ENCODE measurements around the gene TAF1.
"Not testable (repeated sequence)": the region's sequence is repeated elsewhere in the genome, so short reads cannot be mapped to it uniquely, and the experiment has no call there.

Gene TAF1

DNA sequence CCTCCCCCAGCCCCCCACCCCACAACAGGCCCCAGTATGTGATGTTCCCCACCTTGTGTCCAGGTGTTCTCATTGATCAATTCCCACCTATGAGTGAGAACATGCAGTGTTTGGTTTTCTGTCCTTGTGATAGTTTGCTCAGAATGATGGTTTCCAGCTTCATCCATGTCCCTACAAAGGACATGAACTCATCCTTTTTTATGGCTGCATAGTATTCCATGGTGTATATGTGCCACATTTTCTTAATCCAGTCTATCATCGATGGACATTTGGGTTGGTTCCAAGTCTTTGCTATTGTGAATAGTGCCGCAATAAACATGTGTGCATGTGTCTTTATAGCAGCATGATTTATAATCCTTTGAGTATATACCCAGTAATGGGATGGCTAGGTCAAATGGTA, 75.7 kb downstream of the TAF1 start:
- not testable (repeated sequence) for H3K4me3 ChIP-seq (ENCODE audit: low read length); H3K4me1 ChIP-seq (ENCODE audit: insufficient read depth, low read length); H3K27me3 ChIP-seq (ENCODE audit: insufficient read depth, low read length); H3K9me3 ChIP-seq (ENCODE audit: low read length); H2AFZ ChIP-seq (ENCODE audit: low read depth, low read length)
- H3K36me3 ChIP-seq (ENCODE audit: insufficient read depth, low read length), result peaks cover 23% of the 10 kb centered on the region

DNA sequence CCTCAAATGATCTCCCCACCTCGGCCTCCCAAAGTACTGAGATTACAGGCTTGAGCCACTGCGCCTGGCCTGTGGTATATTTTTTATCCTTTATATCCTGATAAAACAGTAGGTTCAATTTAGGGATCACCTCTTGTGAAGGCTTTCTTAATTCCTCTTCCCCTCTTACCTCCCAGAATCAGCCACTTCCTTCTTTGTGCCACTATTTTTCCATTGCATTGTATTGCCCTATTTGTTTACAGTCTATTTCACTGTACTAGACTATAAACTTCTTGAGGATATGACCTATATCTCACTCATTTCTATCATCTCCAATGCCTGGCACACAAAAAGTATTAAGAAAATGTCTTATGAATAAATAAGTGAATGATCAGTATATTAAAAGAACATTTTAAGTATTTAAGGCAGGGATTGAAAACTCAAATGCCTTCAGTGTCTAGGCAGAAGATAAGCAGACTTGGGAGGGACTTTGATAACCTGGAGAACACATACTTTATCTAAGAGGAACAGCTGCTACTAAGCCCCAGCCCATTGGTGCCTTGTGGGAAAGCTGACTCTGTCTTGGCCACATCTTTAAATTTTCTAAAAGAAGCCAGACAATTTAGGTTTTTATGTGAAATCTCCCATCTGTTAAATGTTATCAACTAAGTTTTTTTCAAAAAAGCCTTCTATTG, 84.4 kb downstream of the TAF1 start:
- H3K36me3 ChIP-seq (ENCODE audit: insufficient read depth, low read length), result peaks cover 15% of the 10 kb centered on the region
- H3K4me3 ChIP-seq (ENCODE audit: low read length), result no peak overlapping the region
- no peaks in the 10 kb centered on the region for H3K4me1 ChIP-seq (ENCODE audit: insufficient read depth, low read length)
- H2AFZ ChIP-seq (ENCODE audit: low read depth, low read length), result no peak overlapping the region
- H3K9me3 ChIP-seq (ENCODE audit: low read length), result no peaks in the 10 kb centered on the region
- no peaks in the 10 kb centered on the region for H3K27me3 ChIP-seq (ENCODE audit: insufficient read depth, low read length)

DNA sequence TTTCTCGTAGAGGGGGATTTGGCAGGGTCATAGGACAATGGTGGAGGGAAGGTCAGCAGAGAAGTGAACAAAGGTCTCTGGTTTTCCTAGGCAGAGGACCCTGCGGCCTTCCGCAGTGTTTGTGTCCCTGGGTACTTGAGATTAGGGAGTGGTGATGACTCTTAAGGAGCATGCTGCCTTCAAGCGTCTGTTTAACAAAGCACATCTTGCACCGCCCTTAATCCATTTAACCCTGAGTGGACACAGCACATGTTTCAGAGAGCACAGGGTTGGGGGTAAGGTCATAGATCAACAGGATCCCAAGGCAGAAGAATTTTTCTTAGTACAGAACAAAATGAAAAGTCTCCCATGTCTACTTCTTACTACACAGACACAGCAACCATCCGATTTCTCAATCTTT, 85.4 kb downstream of the TAF1 start:
- H2AFZ ChIP-seq (ENCODE audit: low read depth, low read length); H3K9me3 ChIP-seq (ENCODE audit: low read length); H3K27me3 ChIP-seq (ENCODE audit: insufficient read depth, low read length); H3K4me3 ChIP-seq (ENCODE audit: low read length); H3K4me1 ChIP-seq (ENCODE audit: insufficient read depth, low read length): not testable (repeated sequence)
- H3K36me3 ChIP-seq (ENCODE audit: insufficient read depth, low read length), result peaks cover 22% of the 10 kb centered on the region

DNA sequence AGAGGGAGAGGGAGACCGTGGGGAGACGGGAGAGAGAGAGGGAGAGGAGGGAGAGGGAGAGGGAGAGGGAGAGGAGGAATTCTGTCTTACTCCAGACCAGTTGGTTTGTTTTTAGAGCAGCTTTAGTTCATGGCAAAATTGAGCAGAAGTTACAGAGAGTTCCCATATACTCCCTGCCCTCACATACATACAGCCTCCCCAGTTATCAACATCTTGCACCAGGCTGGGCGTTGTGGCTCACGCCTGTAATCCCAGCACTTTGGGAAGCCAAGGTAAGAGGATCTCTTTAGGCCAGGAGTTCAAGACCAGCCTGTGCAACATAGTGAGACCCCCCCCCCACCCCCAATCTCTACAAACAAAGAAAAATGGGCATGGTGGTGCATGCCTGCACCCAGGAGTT, 86.9 kb downstream of the TAF1 start:
- Histone ChIP-seq H3K9me3 (ENCODE audit: low read length) (no peaks in the 10 kb centered on the region), H3K36me3 (ENCODE audit: insufficient read depth, low read length) (peaks cover 29% of the 10 kb centered on the region), H3K4me1 (ENCODE audit: insufficient read depth, low read length) (no peaks in the 10 kb centered on the region), H3K4me3 (ENCODE audit: low read length) (no peak overlapping the region), H3K27me3 (ENCODE audit: insufficient read depth, low read length) (no peaks in the 10 kb centered on the region), H2AFZ (ENCODE audit: low read depth, low read length) (no peak overlapping the region)

DNA sequence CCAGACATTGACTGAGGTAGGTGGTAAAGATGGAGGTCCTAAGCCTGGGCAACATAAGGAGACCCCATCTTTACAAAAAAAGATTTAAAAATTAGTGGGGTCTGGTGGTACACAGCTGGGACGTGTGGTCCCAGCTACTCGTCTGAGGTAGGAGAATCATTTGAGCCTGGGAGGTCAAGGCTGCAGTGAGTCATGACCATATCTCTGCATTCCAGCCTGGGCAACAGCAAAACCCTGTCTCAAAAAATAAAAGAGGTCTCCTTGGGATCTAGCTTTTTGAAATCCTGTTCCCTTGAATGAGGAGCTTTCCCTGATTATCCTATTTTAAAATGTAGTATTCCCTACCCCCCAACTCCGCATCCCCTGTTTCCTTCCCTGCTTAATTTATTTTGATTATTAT, 88.1 kb downstream of the TAF1 start:
- no peak overlapping the region for H2AFZ ChIP-seq (ENCODE audit: low read depth, low read length)
- H3K27me3 ChIP-seq (ENCODE audit: insufficient read depth, low read length), result no peaks in the 10 kb centered on the region
- peaks cover 36% of the 10 kb centered on the region for H3K36me3 ChIP-seq (ENCODE audit: insufficient read depth, low read length)
- H3K9me3 ChIP-seq (ENCODE audit: low read length), result no peaks in the 10 kb centered on the region
- no peaks in the 10 kb centered on the region for H3K4me1 ChIP-seq (ENCODE audit: insufficient read depth, low read length)
- no peak overlapping the region for H3K4me3 ChIP-seq (ENCODE audit: low read length)

DNA sequence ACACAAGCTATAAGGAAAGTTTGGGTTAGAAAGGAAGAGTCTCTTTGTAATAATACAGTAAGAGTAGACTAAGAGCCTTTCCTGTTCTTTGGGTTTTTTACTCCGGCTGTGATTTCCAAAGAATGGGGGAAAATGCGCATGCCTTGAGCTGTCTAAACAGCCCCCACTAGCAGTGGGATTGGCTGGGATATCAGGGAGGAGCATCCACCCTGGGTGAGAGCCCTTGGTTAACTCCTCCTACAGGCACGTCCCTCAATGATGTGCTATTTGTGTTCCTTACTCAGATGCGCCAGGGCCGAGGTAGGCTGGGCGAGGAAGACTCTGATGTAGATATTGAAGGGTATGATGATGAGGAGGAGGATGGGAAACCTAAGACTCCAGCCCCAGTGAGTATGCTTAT, 92.7 kb downstream of the TAF1 start:
- H3K4me1 ChIP-seq (ENCODE audit: insufficient read depth, low read length), result no peaks in the 10 kb centered on the region
- H3K4me3 ChIP-seq (ENCODE audit: low read length), result no peak overlapping the region
- no peak overlapping the region for H2AFZ ChIP-seq (ENCODE audit: low read depth, low read length)
- no peaks in the 10 kb centered on the region for H3K9me3 ChIP-seq (ENCODE audit: low read length)
- no peaks in the 10 kb centered on the region for H3K27me3 ChIP-seq (ENCODE audit: insufficient read depth, low read length)
- peaks cover 68% of the 10 kb centered on the region for H3K36me3 ChIP-seq (ENCODE audit: insufficient read depth, low read length)

DNA sequence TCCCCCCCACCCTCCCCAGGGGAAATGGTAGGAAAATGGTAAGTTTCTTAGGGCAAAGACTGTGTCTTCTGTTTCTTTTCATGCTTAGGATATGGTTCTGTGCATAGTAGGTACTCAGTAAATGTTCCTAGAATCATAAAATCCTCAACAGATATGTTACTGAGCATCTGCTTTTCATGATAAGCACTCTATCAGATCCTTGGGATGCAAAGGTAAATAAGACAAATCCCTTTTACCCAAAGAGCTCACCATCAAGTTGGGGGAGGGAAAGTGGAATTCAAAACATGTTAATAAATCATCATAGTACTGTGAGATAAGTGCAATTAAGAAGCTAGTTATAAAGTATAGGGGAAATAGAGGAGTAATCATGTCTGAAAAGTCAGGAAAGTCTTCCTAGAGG, 98.8 kb downstream of the TAF1 start:
- H3K9me3 ChIP-seq (ENCODE audit: low read length), result no peaks in the 10 kb centered on the region
- H3K4me3 ChIP-seq (ENCODE audit: low read length), result no peak overlapping the region
- H2AFZ ChIP-seq (ENCODE audit: low read depth, low read length), result no peak overlapping the region
- no peaks in the 10 kb centered on the region for H3K4me1 ChIP-seq (ENCODE audit: insufficient read depth, low read length)
- H3K36me3 ChIP-seq (ENCODE audit: insufficient read depth, low read length), result peaks cover 45% of the 10 kb centered on the region
- no peaks in the 10 kb centered on the region for H3K27me3 ChIP-seq (ENCODE audit: insufficient read depth, low read length)

DNA sequence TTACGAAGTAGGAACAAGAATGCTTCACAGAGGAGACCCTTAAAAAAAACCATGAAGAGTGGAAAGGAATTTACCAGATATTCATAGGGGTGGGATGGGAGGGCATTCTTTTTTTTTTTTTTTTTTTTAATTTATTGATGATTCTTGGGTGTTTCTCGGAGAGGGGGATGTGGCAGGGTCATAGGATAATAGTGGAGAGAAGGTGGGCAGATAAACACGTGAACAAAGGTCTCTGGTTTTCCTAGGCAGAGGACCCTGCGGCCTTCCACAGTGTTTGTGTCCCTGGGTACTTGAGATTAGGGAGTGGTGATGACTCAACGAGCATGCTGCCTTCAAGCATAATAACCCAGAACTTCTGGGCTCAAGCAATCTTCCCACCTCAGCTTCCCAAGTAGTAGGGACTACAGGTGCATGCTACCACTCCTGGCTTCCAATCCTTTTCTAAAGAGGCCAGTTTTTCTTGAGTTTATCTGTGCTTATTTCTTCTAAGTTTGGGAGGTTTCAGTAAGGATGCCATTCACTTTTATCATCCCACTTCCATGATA, 100.9 kb downstream of the TAF1 start:
- no peak overlapping the region for H2AFZ ChIP-seq (ENCODE audit: low read depth, low read length)

DNA sequence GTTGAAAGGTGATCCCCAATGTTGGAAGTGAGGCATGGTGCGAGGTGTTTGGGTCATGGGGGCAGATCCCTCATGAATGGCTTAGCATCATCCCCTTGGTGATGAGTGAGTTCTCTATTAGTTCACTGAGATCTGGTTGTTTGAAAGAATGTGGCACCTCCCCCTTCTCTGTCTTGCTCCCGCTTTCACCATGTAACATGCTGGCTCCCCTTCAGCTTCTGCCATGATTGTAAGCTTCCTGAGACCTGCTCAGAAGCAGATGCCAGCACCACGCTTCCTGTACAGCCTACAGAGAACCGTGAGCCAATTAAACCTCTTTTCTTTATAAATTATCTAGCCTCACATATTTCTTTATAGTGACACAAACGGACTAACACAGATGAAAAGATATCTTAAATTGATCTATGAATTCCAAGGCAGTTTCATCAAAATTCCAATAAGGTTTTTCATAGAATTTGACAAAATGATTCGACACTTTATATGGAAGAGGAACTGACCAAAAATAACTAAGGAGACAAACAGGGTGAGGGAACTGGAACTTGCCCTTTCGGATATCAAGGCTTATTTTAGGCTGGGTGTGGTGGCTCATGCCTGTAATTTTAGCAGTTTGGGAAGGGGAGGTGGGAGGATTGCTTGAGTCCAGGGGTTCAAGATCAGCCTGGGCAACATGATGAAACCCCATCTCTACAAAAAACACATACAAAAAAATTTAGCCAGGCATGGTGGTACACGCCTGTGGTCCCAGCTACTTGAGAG, 109.8 kb downstream of the TAF1 start:
- H3K27me3 ChIP-seq (ENCODE audit: insufficient read depth, low read length), result no peaks in the 10 kb centered on the region
- H3K4me1 ChIP-seq (ENCODE audit: insufficient read depth, low read length), result no peaks in the 10 kb centered on the region
- no peaks in the 10 kb centered on the region for H3K9me3 ChIP-seq (ENCODE audit: low read length)
- H3K36me3 ChIP-seq (ENCODE audit: insufficient read depth, low read length), result no peaks in the 10 kb centered on the region
- no peak overlapping the region for H2AFZ ChIP-seq (ENCODE audit: low read depth, low read length)
- H3K4me3 ChIP-seq (ENCODE audit: low read length), result no peak overlapping the region

More for the DNA sequence above, 100.9 kb downstream of the TAF1 start:
- Histone ChIP-seq H3K4me1 (ENCODE audit: insufficient read depth, low read length) (no peaks in the 10 kb centered on the region), H3K36me3 (ENCODE audit: insufficient read depth, low read length) (peaks cover 27% of the 10 kb centered on the region), H3K9me3 (ENCODE audit: low read length) (no peaks in the 10 kb centered on the region), H3K4me3 (ENCODE audit: low read length) (no peak overlapping the region), H3K27me3 (ENCODE audit: insufficient read depth, low read length) (no peaks in the 10 kb centered on the region)

DNA sequence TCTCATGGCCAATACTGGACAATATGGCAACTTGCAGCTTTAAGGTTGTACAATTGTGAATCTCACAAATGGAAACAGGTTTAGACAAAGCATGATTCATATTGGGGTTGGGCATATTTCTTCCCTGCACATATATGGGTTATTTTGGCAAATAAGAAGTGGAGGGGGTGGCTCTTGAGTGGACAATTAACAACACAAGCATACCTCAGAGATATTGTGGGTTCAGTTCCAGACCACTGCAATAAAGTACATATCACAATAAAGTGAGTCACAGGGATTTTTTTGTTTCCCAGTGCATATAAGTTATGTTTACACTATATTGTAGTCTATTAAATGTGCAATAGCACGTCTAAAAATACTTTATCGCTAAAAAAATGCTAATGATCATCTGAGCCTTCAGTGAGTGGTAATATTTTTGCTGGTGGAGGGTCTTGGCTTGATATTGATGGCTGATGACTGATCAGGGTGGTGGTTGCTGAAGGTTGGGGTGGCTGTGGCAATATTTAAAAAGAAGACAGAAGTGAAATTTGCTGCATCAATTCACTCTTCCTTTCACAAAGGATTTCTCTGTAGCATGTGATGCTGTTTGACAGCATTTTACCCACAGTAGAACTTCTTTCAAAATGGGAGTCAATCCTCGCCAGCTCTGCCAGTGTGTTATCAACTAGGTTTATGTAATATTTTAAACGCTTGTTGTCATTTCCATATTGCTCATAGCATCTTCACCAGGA, 116.2 kb downstream of the TAF1 start:
- Histone ChIP-seq H3K36me3 (ENCODE audit: insufficient read depth, low read length) (no peaks in the 10 kb centered on the region), H3K4me1 (ENCODE audit: insufficient read depth, low read length) (no peaks in the 10 kb centered on the region), H2AFZ (ENCODE audit: low read depth, low read length) (no peak overlapping the region), H3K27me3 (ENCODE audit: insufficient read depth, low read length) (no peaks in the 10 kb centered on the region), H3K4me3 (ENCODE audit: low read length) (no peak overlapping the region), H3K9me3 (ENCODE audit: low read length) (no peaks in the 10 kb centered on the region)

DNA sequence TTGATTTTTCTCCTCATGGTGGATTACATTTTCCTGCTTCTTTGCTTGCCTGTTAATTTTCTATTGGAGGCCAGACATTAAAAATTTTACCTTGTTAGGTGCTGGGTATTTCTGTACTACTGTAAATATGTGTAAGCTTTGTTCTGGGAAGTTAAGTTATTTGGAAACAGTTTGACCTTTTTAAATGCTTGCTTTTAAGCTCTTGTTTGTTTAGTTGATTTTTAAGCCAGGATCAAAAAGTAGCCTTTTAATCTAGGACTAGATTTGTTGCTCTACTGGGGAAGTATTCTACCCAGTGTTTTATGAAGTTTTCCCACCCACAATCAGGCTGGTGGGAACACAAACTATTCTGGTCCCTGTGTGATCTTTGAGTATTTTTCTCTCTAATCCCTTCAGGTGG, 121.7 kb downstream of the TAF1 start:
- Histone ChIP-seq H3K27me3 (ENCODE audit: insufficient read depth, low read length) (no peaks in the 10 kb centered on the region), H3K4me3 (ENCODE audit: low read length) (no peak overlapping the region), H3K4me1 (ENCODE audit: insufficient read depth, low read length) (no peaks in the 10 kb centered on the region), H3K9me3 (ENCODE audit: low read length) (peaks cover 2% of the 10 kb centered on the region), H2AFZ (ENCODE audit: low read depth, low read length) (no peak overlapping the region), H3K36me3 (ENCODE audit: insufficient read depth, low read length) (no peaks in the 10 kb centered on the region)

DNA sequence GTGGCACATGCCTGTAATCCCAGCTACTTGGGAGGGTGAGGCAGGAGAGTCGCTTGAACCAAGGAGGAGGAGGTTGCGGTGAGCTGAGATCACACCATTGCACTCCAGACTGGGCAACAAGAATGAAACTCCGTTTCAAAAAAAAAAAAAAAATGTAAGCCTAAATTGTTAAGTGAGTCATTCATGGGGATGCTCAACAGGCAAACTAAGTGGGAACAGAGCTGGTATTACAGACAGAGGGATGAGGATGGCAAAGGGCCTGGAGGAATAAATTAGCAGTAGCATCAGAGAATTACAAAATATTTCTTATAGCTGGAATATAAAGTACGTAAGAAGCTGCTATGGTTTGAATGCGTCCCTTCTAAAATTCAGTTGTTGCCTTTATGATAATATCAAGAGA, 123.4 kb downstream of the TAF1 start:
- Histone ChIP-seq H2AFZ (ENCODE audit: low read depth, low read length) (no peak overlapping the region), H3K27me3 (ENCODE audit: insufficient read depth, low read length) (no peaks in the 10 kb centered on the region), H3K4me3 (ENCODE audit: low read length) (no peak overlapping the region), H3K4me1 (ENCODE audit: insufficient read depth, low read length) (no peaks in the 10 kb centered on the region), H3K36me3 (ENCODE audit: insufficient read depth, low read length) (no peaks in the 10 kb centered on the region), H3K9me3 (ENCODE audit: low read length) (peaks cover 2% of the 10 kb centered on the region)
